OCI-LY1 (cell line): ENCODE data around the gene CCDC141.

Experiments
- CTCF ChIP-seq: fragments of 200-600 bp; sonication (generic), shearing (Covaris generic); IDR thresholded peaks from 2 replicates; pipeline ENCODE4 v1.5.1; 2017; ENCODE audit warnings: mild to moderate bottlenecking, antibody characterized with exemption, low read length, moderate library complexity, mixed read lengths
- EZH2 ChIP-seq: fragments of 200-600 bp; sonication (generic), shearing (Covaris generic); IDR thresholded peaks from 2 replicates; pipeline ENCODE4 v1.8.0; 2017; ENCODE audit warnings: borderline replicate concordance, mixed run types, mild to moderate bottlenecking, antibody characterized with exemption, low read length, moderate library complexity, mixed read lengths

GRCh38 chr2:178911039-178911438, 138.9 kb downstream of the CCDC141 start:
- TF ChIP-seq CTCF (no peak), EZH2 (no peak)
